HG03108 (cell line): ENCODE measurements around the gene UFM1.
"Not testable (repeated sequence)": the region's sequence is repeated elsewhere in the genome, so short reads cannot be mapped to it uniquely, and the experiment has no call there.

ENCODE experiments used
- ATAC-seq: cut with Tn5 transposase; IDR thresholded peaks from one replicate; pipeline ENCODE4 v1.9.1; 2021; ENCODE audit warnings: moderate library complexity; ENCODE audit not compliant: unreplicated experiment

The UFM1 gene

DNA sequence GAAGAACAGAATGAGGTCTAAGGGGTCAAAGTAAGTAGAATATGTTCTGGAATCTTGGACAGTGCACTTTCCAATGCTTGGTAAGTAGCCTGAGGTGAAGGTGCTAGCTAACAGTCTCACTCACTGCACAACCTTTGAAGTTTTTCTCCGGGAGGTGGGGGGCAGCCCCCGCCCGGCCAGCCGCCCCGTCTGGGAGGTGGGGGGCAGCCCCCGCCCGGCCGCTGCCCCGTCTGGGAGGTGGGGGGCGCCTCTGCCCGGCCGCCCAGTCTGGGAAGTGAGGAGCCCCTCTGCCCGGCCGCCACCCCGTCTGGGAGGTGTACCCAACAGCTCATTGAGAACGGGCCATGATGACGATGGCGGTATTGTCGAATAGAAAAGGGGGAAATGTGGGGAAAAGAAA lies 14.1 kb downstream of the UFM1 start:
- ATAC-seq = not testable (repeated sequence)

DNA sequence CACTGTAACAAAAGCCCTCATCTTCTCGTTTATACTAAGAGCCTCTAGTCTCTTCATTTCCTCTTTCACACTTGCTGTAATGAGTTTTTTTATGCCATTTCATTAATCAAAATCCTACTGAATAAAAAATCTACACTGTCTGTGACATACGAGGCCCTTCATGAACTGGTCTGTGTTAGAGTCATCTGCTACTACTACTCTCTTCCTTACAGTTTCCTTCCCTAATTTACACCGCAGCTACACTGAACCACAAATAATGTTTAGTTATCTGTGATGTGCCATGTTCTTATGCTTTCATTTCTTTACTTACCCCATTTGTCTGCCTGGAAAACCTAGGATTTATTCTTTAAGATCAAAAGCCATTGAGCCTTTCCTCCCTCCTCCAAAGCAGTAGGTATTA lies 16.0 kb downstream of the UFM1 start:
- ATAC-seq = no peak

GRCh38 chr13:38366954-38367645 lies 17.4 kb downstream of the UFM1 start:
- no peak for ATAC-seq

DNA sequence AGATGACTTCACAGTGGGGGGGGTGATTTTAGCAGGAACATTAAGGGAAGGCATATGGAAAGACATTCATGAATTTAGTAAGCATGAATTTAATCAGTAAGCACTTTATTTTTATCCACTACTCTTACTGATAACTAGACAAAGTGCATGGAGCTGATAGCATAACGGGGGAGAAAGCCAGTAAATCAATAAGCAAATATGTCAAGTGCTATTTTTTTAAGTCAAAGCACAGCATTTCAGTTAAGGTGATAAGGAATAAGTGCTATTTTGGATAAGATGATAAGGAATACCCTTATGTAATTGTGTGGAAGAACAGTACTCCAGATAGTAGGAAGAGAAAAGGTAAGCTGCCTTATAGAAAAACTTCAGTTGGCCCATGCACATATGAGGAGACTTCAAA lies 19.4 kb downstream of the UFM1 start:
- no peak for ATAC-seq

DNA sequence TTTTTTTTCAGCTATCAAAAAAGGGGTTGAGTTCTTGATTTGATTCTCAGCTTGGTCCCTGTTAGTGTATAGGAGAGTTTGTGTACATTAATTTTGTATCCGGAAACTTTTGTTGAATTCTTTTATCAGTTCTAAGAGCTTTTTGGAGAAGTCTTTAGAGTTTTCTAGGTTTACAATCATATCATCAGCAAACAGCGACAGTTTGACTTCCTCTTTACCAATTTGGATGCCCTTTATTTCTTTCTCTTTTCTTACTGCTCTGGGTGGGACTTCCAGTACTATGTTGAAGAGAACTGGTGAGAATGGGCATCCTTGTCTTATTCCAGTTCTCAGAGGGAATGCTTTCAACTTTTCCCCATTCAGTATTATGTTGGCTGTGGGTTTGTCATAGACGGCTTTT lies 20.4 kb downstream of the UFM1 start:
- ATAC-seq = not testable (repeated sequence)

DNA sequence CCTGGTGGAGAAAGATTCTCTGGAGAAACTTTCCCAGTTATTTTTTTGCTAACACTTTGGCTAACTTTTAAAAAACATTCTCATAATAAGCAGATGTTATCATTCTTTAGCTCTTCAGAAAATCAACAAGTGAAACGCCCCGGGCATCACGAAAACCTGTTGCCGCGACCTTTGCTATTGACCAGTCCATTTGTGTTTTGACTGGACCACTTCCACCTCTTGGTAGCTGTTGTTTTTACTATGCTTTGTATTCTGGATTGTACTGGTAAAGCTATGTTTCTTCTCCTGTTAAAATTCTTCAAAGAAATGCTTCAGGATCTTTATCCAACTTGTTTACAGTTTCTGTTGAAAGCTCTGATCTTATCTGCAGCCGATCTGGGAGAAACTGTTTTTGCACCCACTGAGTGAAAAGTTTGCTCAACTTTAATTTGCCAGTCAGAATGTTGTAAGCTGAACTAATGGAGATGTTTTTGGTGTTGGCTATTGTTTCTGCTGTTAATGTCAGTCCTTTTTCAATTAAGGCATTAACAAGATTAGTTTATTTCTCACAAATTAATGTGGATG lies 23.3 kb downstream of the UFM1 start:
- ATAC-seq = no peak

DNA sequence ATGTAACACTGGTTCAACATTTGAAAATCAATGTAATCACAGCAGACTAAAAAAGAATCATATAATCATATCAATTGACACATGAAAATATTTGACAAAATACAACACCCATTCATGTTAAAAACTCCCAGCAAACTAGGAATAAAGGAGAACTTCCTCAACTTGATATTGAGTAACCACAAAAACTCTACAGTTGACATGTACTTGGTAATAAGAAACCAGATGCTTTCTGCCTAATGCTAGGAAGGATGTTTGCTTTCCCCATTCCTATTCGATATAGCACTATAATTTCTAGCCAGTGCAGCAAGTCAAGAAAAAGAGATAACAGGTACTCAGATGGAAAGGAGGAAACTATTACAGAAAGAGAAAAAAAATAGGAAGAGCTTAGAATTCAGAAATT lies 26.9 kb downstream of the UFM1 start:
- no peak for ATAC-seq

- ATAC-seq = no peak
Measured at GRCh38 chr13:38381890-38382289, 32.2 kb downstream of the UFM1 start.

DNA sequence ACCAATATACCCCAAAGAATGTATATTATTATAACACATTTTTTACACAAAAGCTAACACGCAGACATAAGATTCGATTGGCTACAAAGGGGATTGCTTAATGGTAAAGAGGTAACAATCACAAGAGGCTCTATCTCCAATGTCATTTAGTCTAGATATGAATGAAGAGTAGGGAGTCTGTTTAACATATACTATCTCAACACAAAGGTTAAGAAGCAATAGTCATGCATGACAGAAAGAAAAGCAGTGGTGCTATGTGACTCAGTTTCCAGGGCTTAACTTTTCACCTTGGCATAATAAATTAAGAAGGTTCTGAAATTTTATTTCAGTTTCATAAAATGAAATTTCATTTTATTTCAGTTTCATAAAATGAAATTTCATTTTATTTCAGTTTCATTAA lies 33.3 kb downstream of the UFM1 start:
- no peak for ATAC-seq

GRCh38 chr13:38384171-38384570 lies 34.5 kb downstream of the UFM1 start:
- ATAC-seq = no peak

- ATAC-seq = no peak
Measured at GRCh38 chr13:38385153-38385891, 35.7 kb downstream of the UFM1 start.

DNA sequence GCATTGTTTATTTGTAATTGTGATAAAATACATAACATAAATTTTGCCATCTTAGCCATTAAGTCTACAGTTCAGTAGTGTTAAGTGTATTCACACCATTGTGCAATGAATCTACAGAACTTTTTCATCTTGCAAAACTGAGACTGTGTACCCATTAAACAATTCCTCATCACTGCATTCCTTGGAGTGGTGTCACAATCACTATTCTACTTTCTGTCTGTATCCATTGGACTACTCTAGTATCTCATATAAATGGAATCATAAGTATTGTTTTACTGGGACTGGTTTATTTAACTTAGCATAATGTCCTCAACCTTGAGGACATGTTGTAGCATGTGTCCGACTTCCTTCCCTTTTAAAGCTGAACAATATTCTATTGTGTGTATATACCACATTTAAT lies 36.8 kb downstream of the UFM1 start:
- no peak for ATAC-seq

DNA sequence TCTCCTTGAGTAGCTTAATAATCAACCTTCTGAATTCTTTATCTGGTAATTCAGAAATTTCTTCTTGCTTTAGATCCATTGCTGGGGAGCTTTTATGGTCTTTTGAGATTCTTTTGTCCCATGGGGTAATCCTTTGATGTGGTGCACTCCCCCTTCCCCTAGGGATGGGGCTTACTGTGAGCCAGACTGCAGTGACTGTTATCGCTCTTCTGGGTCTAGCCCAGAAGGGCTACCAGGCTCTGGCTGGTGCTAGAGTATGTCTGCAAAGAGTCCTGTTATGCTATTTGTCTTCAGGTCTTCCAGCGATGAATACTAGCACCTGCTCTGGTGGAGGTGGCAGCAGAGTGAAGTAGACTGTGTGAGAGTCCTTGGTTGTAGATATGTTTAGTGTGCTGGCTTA lies 41.7 kb downstream of the UFM1 start:
- ATAC-seq = no peak

GRCh38 chr13:38394777-38395496 lies 45.3 kb downstream of the UFM1 start:
- ATAC-seq = no peak

- no peak for ATAC-seq
Measured at GRCh38 chr13:38395497-38395788, 45.8 kb downstream of the UFM1 start.

GRCh38 chr13:38398711-38399493 lies 49.3 kb downstream of the UFM1 start:
- no peak for ATAC-seq

- no peak for ATAC-seq
Measured at GRCh38 chr13:38399535-38399934, 49.9 kb downstream of the UFM1 start.

GRCh38 chr13:38401276-38401675 lies 51.6 kb downstream of the UFM1 start:
- ATAC-seq = no peak

GRCh38 chr13:38405216-38405615 lies 55.6 kb downstream of the UFM1 start:
- ATAC-seq = no peak

DNA sequence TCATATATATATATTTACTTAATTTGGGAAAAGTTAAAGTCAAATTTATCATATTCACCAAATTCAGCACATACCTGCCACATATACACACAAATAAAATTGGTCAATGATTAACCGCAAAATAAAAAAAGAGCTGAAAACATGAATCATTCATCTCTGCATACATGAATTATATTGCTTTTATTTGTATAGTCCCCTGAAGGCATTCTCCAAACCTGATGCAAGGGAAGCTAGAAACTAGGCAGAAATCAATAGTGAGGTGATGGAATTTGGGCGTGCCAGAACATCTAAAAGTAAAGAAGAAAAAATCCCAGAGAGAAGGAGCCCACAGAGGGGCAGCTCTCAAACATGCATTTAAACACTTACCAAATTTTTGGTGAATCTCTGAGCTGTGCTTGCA lies 60.1 kb downstream of the UFM1 start:
- ATAC-seq = no peak

DNA sequence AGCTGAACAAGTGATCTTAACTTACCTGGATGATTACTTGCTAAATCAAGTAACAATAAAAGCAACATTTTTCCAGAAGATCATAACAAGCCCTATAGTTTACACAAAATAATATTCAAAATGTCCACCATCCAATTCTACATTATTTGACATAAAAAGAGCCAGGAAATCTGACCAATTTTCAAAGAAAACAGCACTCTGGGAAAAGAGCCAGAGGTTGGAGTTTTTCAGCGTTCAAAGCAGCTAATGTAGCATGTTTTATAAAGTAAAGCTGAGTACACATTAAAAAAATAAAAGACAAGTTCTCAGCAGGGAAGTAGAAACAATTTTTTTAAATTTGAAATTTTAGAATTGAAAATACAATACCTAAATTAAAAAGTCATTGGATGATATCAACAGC lies 62.6 kb downstream of the UFM1 start:
- no peak for ATAC-seq
